ENCODE data around the gene SDK1. TPM values are rescaled to one million over a fixed set of nuclear protein-coding genes. Genes with fewer than 3 reads are reported as not detected.

The SDK1 gene
- total and polyA plus RNA-seq, 2 donors (not counting 3 experiments of a cell fraction or from before 2014, with no cell fraction given): 1.6 to 3.9 TPM

DNA sequence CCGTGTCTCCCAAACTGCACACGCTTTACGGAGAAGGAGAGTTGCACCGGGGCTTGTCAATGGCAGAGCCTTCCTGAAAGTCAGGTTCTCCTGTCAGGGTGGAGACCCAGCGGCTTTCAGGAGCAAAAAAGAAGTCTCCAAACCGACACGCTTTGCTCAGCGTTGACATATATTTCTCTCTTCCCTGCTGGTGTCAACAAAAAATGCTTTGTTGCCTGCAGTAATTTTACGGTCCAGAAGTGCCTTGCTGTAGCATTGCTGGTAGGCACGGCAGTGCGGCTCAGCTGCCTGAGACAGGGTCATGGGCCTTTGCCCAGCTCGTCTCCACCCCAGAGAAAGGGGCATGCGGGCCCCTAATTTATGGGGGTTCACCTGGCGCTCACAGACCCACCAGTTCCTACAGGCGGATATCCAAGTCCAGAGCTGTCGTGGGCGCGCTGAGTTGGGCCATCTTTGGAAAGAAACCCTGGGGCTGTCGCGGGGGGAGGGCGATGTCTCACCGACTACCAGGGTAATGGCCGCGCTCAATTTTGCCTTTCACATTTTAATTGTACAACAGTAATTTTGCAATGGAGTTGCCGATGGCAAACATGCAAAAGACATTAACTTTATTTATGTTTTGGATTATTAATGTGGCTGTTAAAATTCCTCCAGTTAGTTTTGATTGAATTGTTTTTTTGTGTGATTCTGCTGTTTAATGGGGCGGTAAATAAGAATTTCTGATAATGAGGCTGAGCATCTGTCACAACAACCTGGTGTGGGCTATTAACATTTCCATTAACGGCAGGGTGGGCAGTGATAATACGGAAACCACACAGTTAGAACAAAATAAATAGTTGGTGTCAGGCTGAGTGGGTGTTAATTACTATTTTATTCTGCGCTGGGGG, 902.8 kb downstream of the SDK1 start:
- Histone ChIP-seq H3K9me3 (replicated peaks; ENCODE audit: control insufficient read depth, insufficient read depth, low read length) (peaks cover 3% of the 10 kb centered on the region), H4K20me1 (replicated peaks; ENCODE audit: control insufficient read depth, extremely low read depth, insufficient read depth, low read length) (no peaks in the 10 kb centered on the region), H3K4me1 (ENCODE audit: control insufficient read depth, extremely low read depth, insufficient read depth, low read length) (no peaks in the 10 kb centered on the region), H3K4me3 (replicated peaks in 1 of 3; ENCODE audit: insufficient read depth in 1 of 3, low read depth in 1 of 3, low read length in 3 of 3) (no peak overlapping the region), H2AFZ (ENCODE audit: low read depth, low read length) (no peak overlapping the region), H3K4me2 (ENCODE audit: insufficient read depth, low read length) (no peak overlapping the region), H3K9ac (replicated peaks; ENCODE audit: extremely low read depth, insufficient read depth, low read length) (no peak overlapping the region), H3K9me1 (replicated peaks; ENCODE audit: control insufficient read depth, extremely low read depth, insufficient read depth, low read length) (no peaks in the 10 kb centered on the region), H3K36me3 (ENCODE audit: control insufficient read depth in 2 of 2, extremely low read depth in 1 of 2, insufficient read depth in 2 of 2, low read length in 2 of 2) (no peaks in the 10 kb centered on the region), H3K27ac (ENCODE audit: insufficient read depth, low read depth, low read length) (no peak overlapping the region), H3K79me2 (ENCODE audit: control insufficient read depth, insufficient read depth, low read length) (no peaks in the 10 kb centered on the region), H3K27me3 (ENCODE audit: control insufficient read depth in 2 of 2, insufficient read depth in 2 of 2, low read length in 2 of 2) (no peaks in the 10 kb centered on the region)
- DNase-seq (ENCODE audit: low read depth, low spot score): no peak
- no peak for FAIRE-seq
- POLR2A ChIA-PET: no interaction called here
- dilution Hi-C loops (cut with MboI; ENCODE audit: extremely low pct_ligation_motif_present, low sequenced_read_pairs) (no loop called here), intact Hi-C loops (cut with micrococcal nuclease) (no loop called here)
- no TSS peak for BruUV-seq (replicated peaks)
- CTCF ChIA-PET: interaction anchor here (1.1 kb wide), 1 partner anchor 11 kb away, joined by 4 read pairs; no protein-coding TSS in a partner anchor
- TF ChIP-seq MYC (IDR thresholded peaks at IDR 0.05; ENCODE audit: low read depth, low read length) (no peak), GATA2 (IDR thresholded peaks at IDR 0.05; ENCODE audit: insufficient read depth, insufficient read length, low read depth, low read length) (no peak), FOS (IDR thresholded peaks at IDR 0.05; ENCODE audit: borderline replicate concordance, insufficient read depth, low read length) (no peak), EZH2 (IDR thresholded peaks at IDR 0.05; ENCODE audit: borderline replicate concordance, low read depth, low read length, severe bottlenecking) (no peak), POLR2AphosphoS5 (IDR thresholded peaks at IDR 0.05; ENCODE audit: insufficient read depth, low read depth, low read length) (no peak), JUN (IDR thresholded peaks at IDR 0.05; ENCODE audit: borderline replicate concordance, insufficient read depth, insufficient read length, low read depth) (no peak), POLR2A (IDR thresholded peaks at IDR 0.05; ENCODE audit: low read depth, low read length) (no peak)
- TF ChIP-seq, protein P1, sequence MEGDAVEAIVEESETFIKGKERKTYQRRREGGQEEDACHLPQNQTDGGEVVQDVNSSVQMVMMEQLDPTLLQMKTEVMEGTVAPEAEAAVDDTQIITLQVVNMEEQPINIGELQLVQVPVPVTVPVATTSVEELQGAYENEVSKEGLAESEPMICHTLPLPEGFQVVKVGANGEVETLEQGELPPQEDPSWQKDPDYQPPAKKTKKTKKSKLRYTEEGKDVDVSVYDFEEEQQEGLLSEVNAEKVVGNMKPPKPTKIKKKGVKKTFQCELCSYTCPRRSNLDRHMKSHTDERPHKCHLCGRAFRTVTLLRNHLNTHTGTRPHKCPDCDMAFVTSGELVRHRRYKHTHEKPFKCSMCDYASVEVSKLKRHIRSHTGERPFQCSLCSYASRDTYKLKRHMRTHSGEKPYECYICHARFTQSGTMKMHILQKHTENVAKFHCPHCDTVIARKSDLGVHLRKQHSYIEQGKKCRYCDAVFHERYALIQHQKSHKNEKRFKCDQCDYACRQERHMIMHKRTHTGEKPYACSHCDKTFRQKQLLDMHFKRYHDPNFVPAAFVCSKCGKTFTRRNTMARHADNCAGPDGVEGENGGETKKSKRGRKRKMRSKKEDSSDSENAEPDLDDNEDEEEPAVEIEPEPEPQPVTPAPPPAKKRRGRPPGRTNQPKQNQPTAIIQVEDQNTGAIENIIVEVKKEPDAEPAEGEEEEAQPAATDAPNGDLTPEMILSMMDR (IDR thresholded peaks at IDR 0.05; ENCODE audit: extremely low read depth in 1 of 2, insufficient read depth in 1 of 2, low read depth in 1 of 2, low read length in 2 of 2): no peak
- TF ChIP-seq, protein P2, sequence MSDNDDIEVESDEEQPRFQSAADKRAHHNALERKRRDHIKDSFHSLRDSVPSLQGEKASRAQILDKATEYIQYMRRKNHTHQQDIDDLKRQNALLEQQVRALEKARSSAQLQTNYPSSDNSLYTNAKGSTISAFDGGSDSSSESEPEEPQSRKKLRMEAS (IDR thresholded peaks at IDR 0.05; ENCODE audit: insufficient read depth, insufficient read length): no peak

Data from endothelial cell of umbilical vein (primary cell).